HG03432 (cell line): Measurements from ENCODE around the gene COL15A1.

ENCODE experiments used
- ATAC-seq: cut with Tn5 transposase; IDR thresholded peaks from one replicate; pipeline ENCODE4 v1.9.1; 2021; ENCODE audit warnings: mild to moderate bottlenecking, moderate library complexity; ENCODE audit not compliant: unreplicated experiment

Gene COL15A1

DNA sequence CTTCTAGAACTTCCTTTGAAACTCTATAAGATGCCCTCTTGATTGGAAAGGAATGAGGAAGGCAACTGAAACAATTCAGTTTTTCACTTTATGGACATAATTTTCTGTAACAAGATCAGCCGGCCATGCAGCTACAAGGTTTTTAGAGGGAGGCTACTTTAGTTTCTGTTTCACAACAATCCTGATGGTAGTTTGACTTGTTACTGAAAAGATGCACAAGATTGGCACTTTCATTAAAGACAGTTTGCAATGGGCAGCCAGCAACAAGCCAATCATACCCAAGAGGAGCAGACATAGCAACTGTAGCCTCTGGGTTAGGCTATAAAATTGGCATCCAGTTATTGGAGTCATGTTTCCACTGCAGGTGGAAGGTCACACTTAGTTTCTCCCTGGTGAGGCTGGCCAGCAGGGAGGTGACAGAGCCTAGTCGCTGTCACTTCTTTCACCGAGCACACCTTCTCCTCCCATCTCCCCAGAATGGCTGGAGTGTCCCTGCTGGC, 87.0 kb downstream of the COL15A1 start:
- no peak for ATAC-seq

GRCh38 chr9:99031319-99031718, 87.6 kb downstream of the COL15A1 start:
- no peak for ATAC-seq

DNA sequence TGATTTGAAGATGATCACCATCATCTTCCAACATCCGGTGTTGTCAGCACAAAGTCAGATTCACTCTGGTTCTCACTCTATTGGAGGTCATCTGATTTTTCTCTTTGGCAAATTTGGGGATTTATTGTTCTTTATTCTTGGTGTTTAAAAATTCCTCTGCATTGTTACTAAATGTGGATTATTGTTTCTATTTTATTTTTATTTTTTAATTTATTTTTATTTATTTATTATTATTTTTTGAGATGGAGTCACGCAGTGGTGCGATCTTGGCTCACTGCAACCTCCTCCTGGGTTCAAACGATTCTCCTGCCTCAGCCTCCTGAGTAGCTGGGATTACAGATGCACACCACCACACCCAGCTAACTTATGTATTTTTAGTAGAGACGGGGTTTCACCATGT, 88.3 kb downstream of the COL15A1 start:
- no peak for ATAC-seq

DNA sequence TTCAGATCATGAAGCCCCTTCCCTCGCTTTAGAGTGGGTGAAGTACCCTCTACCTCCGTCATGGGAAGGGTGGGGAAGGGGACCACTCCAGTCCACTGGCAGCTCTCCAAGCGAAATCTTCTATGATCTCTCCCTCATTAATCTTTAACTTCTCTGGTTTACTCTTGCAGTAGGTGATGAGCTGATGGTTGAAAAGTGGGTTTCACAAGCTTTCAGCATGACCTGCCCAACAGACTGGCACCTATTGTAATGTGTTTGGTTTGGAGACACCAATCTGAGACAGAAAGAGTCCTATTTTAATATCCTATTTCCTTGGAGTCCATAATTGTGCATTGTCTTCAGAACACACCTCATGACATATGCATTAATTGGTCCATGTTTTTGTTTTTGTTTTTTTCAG, 90.4 kb downstream of the COL15A1 start:
- ATAC-seq = peak; percentile 55

- ATAC-seq = no peak
Observed at GRCh38 chr9:99035313-99035712, 91.6 kb downstream of the COL15A1 start.

- ATAC-seq = no peak
Observed at GRCh38 chr9:99037769-99038483, 94.2 kb downstream of the COL15A1 start.

GRCh38 chr9:99038484-99038820, 94.7 kb downstream of the COL15A1 start:
- ATAC-seq = no peak

- no peak for ATAC-seq
Observed at GRCh38 chr9:99039505-99040182, 95.9 kb downstream of the COL15A1 start.

GRCh38 chr9:99040251-99040900, 96.7 kb downstream of the COL15A1 start:
- ATAC-seq = no peak

GRCh38 chr9:99040911-99041582, 97.3 kb downstream of the COL15A1 start:
- ATAC-seq = no peak

GRCh38 chr9:99041618-99042017, 97.9 kb downstream of the COL15A1 start:
- no peak for ATAC-seq

DNA sequence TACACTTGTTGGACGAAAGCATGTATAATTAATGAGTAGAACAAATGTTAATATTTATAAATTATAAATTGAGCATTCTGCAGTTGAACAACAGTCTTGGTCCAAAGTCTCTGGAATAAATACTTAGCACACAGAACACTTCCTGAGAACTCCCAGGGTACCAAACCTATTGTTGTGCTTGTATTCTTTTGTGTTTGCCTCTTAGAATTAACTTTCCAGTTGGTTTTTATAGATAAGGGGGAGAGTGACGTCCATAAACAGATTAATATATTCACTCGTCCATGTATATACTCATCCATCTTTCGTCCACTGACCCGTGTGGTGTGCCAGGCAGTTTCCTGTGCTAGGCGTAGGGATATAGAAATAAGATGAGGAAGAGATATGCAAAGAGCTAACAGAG, 98.9 kb downstream of the COL15A1 start:
- ATAC-seq = no peak

DNA sequence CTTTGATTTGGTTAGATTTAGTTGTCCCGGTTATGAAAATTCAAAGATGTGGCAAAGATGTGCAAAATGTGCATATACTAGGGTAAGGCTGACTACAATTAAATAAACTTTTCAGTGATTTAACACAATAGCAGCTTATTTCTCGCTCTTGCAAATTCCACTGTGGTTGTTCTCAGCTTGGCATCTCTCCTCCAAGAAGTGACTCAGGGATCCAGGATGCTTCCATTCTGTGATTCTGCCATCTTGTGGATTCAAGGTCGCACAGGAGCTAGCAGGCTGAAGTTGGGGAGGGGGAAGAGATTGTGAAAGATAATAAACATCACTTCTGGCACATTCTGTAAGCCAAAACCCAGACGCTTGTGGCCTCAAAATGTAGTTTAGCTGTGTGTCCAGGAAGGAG, 101.1 kb downstream of the COL15A1 start:
- no peak for ATAC-seq

DNA sequence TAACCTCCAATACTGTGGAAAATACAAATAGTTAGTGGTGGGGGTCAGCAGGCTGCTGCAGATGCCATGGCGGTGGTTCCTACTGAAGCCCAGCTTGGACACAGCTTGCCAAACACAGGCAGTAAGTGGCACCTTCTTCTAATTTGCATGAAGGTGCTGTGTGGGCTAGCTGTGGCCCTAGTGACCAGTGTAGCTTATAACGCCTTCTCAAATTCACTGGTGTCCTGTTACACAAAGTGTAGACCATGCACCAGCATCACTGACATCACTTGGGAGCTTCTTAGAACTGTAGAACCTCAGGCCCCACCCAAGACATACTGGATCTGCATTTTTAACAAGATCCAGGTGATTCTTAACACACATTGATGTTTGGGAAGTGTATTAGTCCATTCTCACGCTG, 102.4 kb downstream of the COL15A1 start:
- no peak for ATAC-seq

GRCh38 chr9:99046542-99047071, 102.9 kb downstream of the COL15A1 start:
- ATAC-seq = no peak

GRCh38 chr9:99049228-99049627, 105.5 kb downstream of the COL15A1 start:
- no peak for ATAC-seq

- ATAC-seq = no peak
Observed at GRCh38 chr9:99049641-99050040, 105.9 kb downstream of the COL15A1 start.

DNA sequence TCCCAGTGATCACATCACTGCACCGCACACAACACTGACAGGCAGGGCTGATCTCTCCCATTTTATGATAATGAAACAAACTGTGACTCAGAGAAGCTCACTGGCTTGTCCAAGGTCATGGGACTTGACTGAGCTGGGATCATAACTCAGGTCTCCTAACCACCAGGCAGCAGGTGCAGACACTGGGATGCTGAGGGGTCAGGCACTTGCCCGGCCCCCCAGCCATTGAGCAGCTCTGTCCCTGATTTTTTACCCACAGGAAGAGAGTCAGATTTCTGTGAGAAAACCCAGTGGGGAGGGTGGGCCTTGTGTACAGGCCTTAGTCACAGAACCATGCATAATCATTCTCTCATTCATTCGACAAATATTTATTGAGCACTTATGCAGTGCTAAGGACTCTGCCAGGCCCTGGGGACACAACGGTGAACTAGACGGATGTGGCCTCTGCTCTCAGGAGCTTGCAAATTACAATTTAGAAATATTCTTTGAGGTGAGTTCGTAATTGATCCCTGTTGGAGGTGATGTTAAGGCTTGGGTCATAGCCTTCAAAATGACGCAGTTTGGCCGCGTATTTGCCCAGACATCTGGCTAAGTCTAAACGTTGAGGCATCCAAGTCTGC, 106.7 kb downstream of the COL15A1 start:
- no peak for ATAC-seq

GRCh38 chr9:99050924-99051323, 107.2 kb downstream of the COL15A1 start:
- no peak for ATAC-seq

GRCh38 chr9:99051406-99051805, 107.7 kb downstream of the COL15A1 start:
- ATAC-seq = no peak

GRCh38 chr9:99051851-99052250, 108.1 kb downstream of the COL15A1 start:
- no peak for ATAC-seq
